Esophagus muscularis mucosa (tissue), 4 donors: Measurements from ENCODE around the gene STK24. TPM values are rescaled to one million over a fixed set of nuclear protein-coding genes. Genes with fewer than 3 reads are reported as not detected.

Experiments used
- DNase-seq: peaks from one replicate; pipeline ENCODE4 v3.0.0-alpha.2; 2017; ENCODE audit errors: extremely low spot score
- H3K27ac ChIP-seq, 4 donors: fragments of 200-600 bp; sonication (generic); replicated peaks in 1 of 4; 1 replicate in 3 of 4; 2 replicates in 1 of 4; pipeline ENCODE4 v1.5.1; 2016 to 2019; ENCODE audit warnings: mild to moderate bottlenecking in 1 of 4
- H3K27me3 ChIP-seq, 4 donors: fragments of 200-600 bp; sonication (generic); one replicate each; pipeline versions ENCODE4 v1.5.1 to v1.6.0; 2016 to 2019
- H3K36me3 ChIP-seq, 4 donors: fragments of 200-600 bp; sonication (generic); one replicate each; pipeline ENCODE4 v1.5.1; 2016 to 2019
- H3K4me1 ChIP-seq, 4 donors: fragments of 200-600 bp; sonication (generic); one replicate each; pipeline ENCODE4 v1.5.1; 2016 to 2019
- H3K4me3 ChIP-seq, 4 donors: fragments of 200-600 bp; sonication (generic); 1 replicate in 2 of 4; 2 replicates in 2 of 4; pipeline ENCODE4 v1.5.1; 2016 to 2019; ENCODE audit warnings: mild to moderate bottlenecking in 4 of 4, moderate library complexity in 1 of 4
- H3K9me3 ChIP-seq, 4 donors: fragments of 200-600 bp; sonication (generic); 1 replicate in 3 of 4; 2 replicates in 1 of 4; pipeline ENCODE4 v1.5.1; 2016 to 2019
- CTCF ChIP-seq, 3 experiments: fragments of 200-600 bp in 2 of 3; fragments of 450-650 bp in 1 of 3; sonication (generic) in 2 of 3; IDR thresholded peaks; one replicate each; pipeline ENCODE4 v1.5.1; 2017 to 2019; ENCODE audit warnings: antibody characterized with exemption in 3 of 3, mild to moderate bottlenecking in 2 of 3, moderate library complexity in 1 of 3
- EP300 ChIP-seq: sonication (generic); formaldehyde crosslinking; IDR thresholded peaks from one replicate; pipeline ENCODE4 v1.6.1; 2017; ENCODE audit warnings: antibody characterized with exemption
- POLR2A ChIP-seq: fragments of 450-650 bp; IDR thresholded peaks from one replicate; pipeline ENCODE4 v1.6.1; 2017; ENCODE audit warnings: antibody characterized with exemption, moderate library complexity, mild to moderate bottlenecking, low read depth
- POLR2AphosphoS5 ChIP-seq, 2 donors: sonication (generic); formaldehyde crosslinking; IDR thresholded peaks; one replicate each; pipeline ENCODE4 v1.6.1; 2017; ENCODE audit warnings: antibody characterized with exemption in 2 of 2
- WGBS: methylation state at CpG from one replicate; pipeline ENCODE4 v1.1.5; 2018; 5-methylcytosine and 5-hydroxymethylcytosine counted together
- intact Hi-C: fragments of 100-400 bp; cut with DNase I; formaldehyde crosslinking; loops from one replicate; pipeline ENCODE4 v1.15.1; 2023
- total RNA-seq, 4 donors: library from RNA; depleted of rRNA; stranded (reverse); fragments of >200 nt; gene quantifications; one replicate each; pipeline versions ENCODE4 v1.1.0 to v1.2.1, GENCODE V29; 2016

The STK24 gene
- total RNA-seq, 4 donors from 2014 or later: 61.9 to 108 (median 96.7) TPM

- DNase-seq: no peak
- Histone ChIP-seq H3K4me1 (peaks cover 83 to 100% (median 99%) of the 10 kb centered on the region in 4 donors), H3K27ac (no peak overlapping the region), H3K9me3 (no peaks in the 10 kb centered on the region), H3K36me3 (no peaks in the 10 kb centered on the region), H3K27me3 (no peaks in the 10 kb centered on the region), H3K4me3 (no peak overlapping the region)
- intact Hi-C loops: no loop called here
- 75% methylated on average over 3 of the region's 5 CpGs for WGBS
- TF ChIP-seq EP300 (no peak), POLR2AphosphoS5 (IDR thresholded peaks at IDR 0.05) (no peak), POLR2A (no peak), CTCF (IDR thresholded peaks at IDR 0.05) (no peak)
Measured at GRCh38 chr13:98487016-98487415, 89.9 kb downstream of the STK24 start.

DNA sequence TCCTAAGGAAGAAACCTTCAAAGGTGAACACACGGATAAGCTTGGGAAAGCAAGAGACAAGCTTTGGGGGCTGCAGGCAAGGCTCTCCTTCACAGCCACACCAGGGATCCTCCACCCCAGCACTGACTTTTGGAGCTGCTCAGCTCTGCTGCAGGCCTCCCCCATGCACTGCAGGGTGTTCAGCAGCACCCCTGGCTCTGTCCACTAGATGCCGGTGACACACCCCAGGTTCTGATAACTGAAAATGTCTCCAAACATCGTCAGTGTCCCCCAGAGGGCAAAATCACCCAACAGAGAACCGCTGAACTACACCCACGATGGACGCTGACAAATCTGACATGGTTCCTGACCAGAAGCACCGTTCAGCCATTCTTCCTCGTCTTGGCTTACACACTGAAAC, 90.5 kb downstream of the STK24 start:
- no peaks in the 10 kb centered on the region for H3K36me3 ChIP-seq
- H3K27ac ChIP-seq: no peak overlapping the region
- intact Hi-C loops: no loop called here
- H3K4me1 ChIP-seq: peaks cover 88 to 100% (median 99%) of the 10 kb centered on the region in 4 donors
- H3K9me3 ChIP-seq: no peaks in the 10 kb centered on the region
- WGBS: 95% methylated on average over 8 of the region's 8 CpGs
- no peak overlapping the region for H3K4me3 ChIP-seq
- DNase-seq: no peak
- TF ChIP-seq POLR2AphosphoS5 (IDR thresholded peaks at IDR 0.05) (no peak), CTCF (IDR thresholded peaks at IDR 0.05) (no peak), EP300 (no peak), POLR2A (no peak)
- no peaks in the 10 kb centered on the region for H3K27me3 ChIP-seq

- H3K27me3 ChIP-seq: no peaks in the 10 kb centered on the region
- DNase-seq: no peak
- no peaks in the 10 kb centered on the region for H3K9me3 ChIP-seq
- TF ChIP-seq POLR2AphosphoS5 (IDR thresholded peaks at IDR 0.05): no peak
- peaks cover 88 to 100% (median 98%) of the 10 kb centered on the region in 4 donors for H3K4me1 ChIP-seq
- H3K27ac ChIP-seq: peak overlapping the region; percentile 60 to 77 (median 73)
- H3K36me3 ChIP-seq: no peaks in the 10 kb centered on the region
- intact Hi-C loops: no loop called here
- no peak overlapping the region for H3K4me3 ChIP-seq
- 96% methylated on average over 10 of the region's 11 CpGs for WGBS
Measured at GRCh38 chr13:98485561-98485960, 91.3 kb downstream of the STK24 start.

- Histone ChIP-seq H3K27ac (peak overlapping the region; percentile 60 to 77 (median 73)), H3K4me3 (peak overlapping the region in 1 of 4 donors; percentile 21), H3K36me3 (no peaks in the 10 kb centered on the region), H3K4me1 (peaks cover 88 to 98% (median 96%) of the 10 kb centered on the region in 4 donors), H3K27me3 (no peaks in the 10 kb centered on the region), H3K9me3 (no peaks in the 10 kb centered on the region)
- WGBS: 49% methylated on average over 18 of the region's 21 CpGs
- DNase-seq: no peak
- intact Hi-C loops: no loop called here
- peak; percentile 43 to 66 for TF ChIP-seq POLR2AphosphoS5 (IDR thresholded peaks at IDR 0.05)
- TF ChIP-seq EP300: peak; percentile 58
- no peak for TF ChIP-seq POLR2A
Measured at GRCh38 chr13:98484289-98485219, 92.4 kb downstream of the STK24 start.

DNA sequence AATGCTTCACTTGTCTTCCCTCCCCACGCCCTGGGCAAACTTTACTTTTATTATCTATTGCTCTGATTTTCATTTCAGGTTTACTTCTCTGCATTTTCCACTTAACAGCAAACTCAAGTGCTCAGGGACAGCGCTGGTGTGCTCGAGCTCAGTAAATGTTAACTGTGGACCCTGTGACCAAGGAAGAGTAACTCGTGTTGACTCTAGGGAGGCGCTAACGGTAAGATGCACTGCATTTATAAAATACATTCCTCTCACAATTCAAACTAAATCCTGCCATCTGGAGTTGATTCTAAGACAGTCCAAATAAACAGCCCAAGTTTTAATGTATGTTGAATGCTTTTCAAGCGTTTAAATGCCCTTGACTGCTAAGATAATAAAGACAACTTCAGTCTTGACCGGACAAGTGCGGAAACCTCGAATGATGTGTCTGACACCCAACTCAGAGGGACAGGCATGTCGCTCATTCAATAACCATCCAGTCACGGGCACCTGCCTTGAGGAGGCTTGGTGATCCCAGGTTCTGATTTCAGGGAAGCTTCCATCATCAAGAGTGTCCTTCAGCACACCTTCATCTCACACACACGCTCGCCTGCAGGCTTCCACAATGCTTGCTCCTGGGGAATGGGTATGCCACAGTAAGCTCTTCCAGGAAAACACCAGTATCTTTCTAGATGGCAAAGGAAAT, 93.2 kb downstream of the STK24 start:
- no peaks in the 10 kb centered on the region for H3K36me3 ChIP-seq
- 61% methylated on average over 14 of the region's 14 CpGs for WGBS
- H3K27me3 ChIP-seq: no peaks in the 10 kb centered on the region
- DNase-seq: no peak
- H3K4me3 ChIP-seq: peak overlapping the region in 2 of 4 donors; percentile 5 to 16
- no peaks in the 10 kb centered on the region for H3K9me3 ChIP-seq
- peak overlapping the region; percentile 60 to 77 (median 73) for H3K27ac ChIP-seq
- TF ChIP-seq POLR2A (no peak), EP300 (no peak), POLR2AphosphoS5 (IDR thresholded peaks at IDR 0.05) (no peak), CTCF (IDR thresholded peaks at IDR 0.05) (no peak)
- H3K4me1 ChIP-seq: peaks cover 84 to 98% (median 97%) of the 10 kb centered on the region in 4 donors
- intact Hi-C loops: no loop called here
